ENCODE measurements around the gene CABP1.

The CABP1 gene

DNA sequence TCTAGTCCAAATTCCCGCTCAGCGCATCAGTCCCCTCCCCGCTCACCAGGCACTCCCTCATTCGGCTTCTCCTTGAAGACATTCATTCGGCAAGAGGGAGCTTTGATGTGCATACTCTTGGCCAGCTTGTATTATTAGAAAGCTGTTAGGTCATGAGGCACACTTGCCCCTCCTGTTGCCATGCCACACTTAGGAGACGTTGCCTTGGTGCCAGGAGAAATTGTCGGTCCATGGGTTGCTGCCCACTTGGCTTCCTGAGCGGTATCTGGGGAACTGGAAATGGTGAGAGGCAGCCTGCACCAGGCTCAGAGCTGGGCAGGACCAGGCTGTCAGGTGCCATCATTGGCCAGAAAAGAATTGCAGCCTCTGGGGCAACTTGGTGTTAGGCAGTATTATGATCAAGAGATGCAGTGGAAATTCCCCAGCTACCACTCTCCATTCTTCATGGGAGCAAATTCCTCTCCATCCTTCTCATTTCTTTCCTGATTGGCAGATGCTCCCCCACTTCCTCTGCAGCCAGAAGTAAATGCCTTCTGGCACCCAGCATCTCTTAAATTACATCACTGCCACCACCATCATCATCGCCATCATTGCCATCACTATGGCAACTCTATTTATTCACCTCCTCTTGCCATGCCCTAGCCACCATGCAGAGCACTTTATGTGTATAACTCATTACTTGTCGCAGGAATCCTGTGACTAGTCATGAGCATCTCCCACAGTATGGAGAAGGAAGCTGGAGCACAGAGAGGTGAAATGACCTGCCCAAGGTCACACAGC lies 12.4 kb downstream of the CABP1 start:
- DNase-seq (ENCODE audit: extremely low read depth, low read depth), result no peak
- TF ChIP-seq, protein P1, sequence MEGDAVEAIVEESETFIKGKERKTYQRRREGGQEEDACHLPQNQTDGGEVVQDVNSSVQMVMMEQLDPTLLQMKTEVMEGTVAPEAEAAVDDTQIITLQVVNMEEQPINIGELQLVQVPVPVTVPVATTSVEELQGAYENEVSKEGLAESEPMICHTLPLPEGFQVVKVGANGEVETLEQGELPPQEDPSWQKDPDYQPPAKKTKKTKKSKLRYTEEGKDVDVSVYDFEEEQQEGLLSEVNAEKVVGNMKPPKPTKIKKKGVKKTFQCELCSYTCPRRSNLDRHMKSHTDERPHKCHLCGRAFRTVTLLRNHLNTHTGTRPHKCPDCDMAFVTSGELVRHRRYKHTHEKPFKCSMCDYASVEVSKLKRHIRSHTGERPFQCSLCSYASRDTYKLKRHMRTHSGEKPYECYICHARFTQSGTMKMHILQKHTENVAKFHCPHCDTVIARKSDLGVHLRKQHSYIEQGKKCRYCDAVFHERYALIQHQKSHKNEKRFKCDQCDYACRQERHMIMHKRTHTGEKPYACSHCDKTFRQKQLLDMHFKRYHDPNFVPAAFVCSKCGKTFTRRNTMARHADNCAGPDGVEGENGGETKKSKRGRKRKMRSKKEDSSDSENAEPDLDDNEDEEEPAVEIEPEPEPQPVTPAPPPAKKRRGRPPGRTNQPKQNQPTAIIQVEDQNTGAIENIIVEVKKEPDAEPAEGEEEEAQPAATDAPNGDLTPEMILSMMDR (IDR thresholded peaks at IDR 0.05; ENCODE audit: low read depth, low read length), result no peak

DNA sequence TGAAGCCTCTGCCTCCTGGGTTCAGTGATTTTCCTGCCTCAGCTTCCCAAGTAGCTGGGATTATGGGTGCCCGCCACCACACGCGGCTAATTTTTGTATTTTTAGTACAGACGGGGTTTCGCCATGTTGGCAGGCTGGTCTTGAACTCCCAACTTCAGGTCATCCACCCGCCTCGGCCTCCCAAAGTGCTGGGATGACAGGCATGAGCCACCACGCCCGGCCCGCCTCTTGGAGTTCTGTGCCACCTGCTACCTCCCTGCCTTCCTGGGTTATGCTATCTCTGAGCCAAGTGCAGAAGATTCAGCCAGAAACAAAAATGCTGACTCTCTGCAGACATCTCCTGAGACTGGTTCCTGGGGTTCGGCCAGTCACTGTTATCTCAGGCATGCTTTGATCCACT lies 13.2 kb downstream of the CABP1 start:
- TF ChIP-seq, protein P1 (IDR thresholded peaks at IDR 0.05; ENCODE audit: low read depth, low read length), result no peak
- no peak for DNase-seq (ENCODE audit: extremely low read depth, low read depth)

DNA sequence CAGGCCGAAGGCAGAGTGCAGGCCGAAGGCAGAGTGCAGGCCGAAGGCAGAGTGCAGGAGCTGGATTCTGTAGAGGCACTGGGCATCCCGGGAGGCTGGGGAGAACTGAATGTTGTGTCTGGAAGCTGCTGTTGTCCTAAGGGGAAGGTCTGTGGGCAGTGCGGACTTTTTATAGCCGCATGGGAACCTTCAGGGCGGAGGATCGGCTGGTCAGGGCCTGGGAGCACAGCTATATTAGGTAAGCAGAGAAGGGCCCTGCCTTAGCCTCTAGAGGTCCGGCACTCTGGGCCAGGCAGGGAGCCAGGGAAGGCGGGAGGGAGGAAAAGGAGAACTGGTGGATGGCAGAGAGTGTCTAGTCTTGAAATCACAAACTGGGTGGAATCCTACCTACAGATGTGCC lies 14.2 kb downstream of the CABP1 start:
- TF ChIP-seq, protein P1 (IDR thresholded peaks at IDR 0.05; ENCODE audit: low read depth, low read length), result no peak
- no peak for DNase-seq (ENCODE audit: extremely low read depth, low read depth)

DNA sequence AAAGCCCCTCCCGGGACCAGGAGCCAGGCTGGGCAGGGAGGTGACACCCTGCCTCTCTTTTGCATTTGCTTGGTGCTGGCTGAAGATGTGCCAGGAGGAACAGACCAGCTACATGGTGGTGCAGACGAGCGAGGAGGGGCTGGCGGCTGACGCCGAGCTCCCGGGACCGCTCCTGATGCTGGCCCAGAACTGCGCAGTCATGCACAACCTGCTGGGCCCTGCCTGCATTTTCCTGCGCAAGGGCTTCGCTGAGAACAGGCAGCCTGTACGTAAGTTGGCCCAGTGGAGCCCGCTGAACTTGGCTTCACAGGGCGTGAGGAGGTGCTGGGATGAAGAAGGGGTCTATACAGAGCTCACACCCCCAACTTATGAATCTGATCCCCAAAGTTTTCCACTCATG lies 15.6 kb downstream of the CABP1 start:
- TF ChIP-seq, protein P1 (IDR thresholded peaks at IDR 0.05; ENCODE audit: low read depth, low read length), result no peak

DNA sequence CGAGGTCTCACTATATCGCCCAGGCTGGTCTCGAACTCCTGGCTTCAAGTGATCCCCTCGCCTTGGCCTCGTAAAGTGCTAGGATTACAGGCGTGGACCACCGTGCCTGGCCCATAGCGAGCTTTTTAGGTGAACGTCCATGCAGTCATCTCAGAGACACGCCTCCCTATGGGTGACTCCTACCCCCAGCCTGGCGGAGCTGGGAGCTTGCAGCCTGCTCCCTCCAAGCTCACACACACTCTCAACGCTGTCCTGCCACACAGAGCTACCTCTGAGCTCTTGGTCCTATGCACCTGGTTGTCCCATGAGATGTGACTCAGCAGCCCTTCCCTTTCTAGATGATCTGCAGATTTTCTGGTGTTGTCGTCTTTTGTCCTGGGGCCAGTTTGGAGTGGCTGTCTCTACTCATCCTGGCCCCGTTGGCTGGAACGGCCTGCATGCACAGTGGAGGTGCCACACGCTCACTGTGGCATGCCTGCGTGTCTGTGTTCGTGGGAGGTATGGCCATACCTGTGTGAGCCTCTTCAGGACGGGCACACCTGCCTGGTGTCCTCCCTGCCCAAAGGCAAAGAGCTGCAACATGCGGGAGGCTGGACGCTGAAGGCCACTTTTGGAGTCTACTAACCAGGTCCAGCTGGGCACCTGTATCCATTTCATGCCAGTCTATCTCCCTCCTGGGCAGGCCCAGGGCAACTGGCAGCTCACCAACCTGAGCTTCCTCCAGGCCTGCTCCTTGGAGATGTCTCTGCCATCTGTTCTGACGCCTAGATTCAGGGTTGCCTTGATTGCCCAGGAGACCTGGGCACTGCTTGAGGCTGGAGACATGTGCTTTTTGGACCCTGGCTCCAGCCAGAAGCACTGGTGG lies 18.1 kb downstream of the CABP1 start:
- no peak for DNase-seq (ENCODE audit: extremely low read depth, low read depth)
- TF ChIP-seq, protein P1 (IDR thresholded peaks at IDR 0.05; ENCODE audit: low read depth, low read length), result no peak

More for the DNA sequence above, 15.6 kb downstream of the CABP1 start:
- no peak for DNase-seq (ENCODE audit: extremely low read depth, low read depth)

DNA sequence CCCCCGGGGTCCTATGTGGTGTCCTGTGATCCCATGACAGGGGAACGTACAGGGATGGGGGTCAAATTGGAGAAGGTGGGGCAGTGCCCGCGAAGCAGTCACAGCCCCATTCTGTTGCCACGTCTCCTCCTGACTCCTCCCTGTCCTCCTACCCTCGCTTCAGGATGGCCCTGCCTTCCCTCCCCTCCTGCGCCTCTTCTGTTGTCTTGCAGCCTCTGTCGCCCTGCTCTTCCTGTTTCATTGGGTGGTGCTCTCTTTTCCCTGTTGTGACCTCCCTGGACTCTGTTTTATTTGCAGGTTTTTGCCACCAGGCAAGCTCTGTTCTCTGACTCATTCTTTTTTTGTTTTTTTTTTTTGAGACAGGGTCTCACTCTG lies 18.7 kb downstream of the CABP1 start:
- TF ChIP-seq, protein P1 (IDR thresholded peaks at IDR 0.05; ENCODE audit: low read depth, low read length), result no peak

DNA sequence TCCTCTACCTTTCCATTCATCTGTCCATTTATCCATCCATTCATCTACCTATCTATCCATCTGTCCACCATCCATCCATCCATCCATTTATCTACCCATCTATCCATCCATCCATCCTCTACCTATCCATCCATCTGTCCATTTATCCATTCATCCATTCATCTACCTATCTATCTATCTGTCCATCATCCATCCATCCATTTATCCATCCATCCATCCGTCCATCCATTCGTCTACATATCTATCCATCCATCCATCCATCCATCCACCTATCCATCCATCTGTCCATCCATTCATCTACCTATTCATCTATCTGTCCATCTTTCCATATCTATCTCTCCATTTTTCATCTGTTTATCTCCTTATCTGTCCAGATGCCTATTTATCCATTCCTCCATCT lies 21.0 kb downstream of the CABP1 start:
- TF ChIP-seq, protein P1 (IDR thresholded peaks at IDR 0.05; ENCODE audit: low read depth, low read length), result no peak
- no peak for DNase-seq (ENCODE audit: extremely low read depth, low read depth)

More for the DNA sequence above, 18.7 kb downstream of the CABP1 start:
- no peak for DNase-seq (ENCODE audit: extremely low read depth, low read depth)

Measured in AG09319 (cell line).